ENCODE results near the gene MYBBP1A. TPM values are rescaled to one million over a fixed set of nuclear protein-coding genes. Genes with fewer than 3 reads are reported as not detected.

The MYBBP1A gene
- total RNA-seq, 4 donors from 2014 or later = 25.4 to 148 (median 81.5) TPM

- TF ChIP-seq POLR2A (IDR thresholded peaks at IDR 0.05) (no peak), POLR2AphosphoS5 (IDR thresholded peaks at IDR 0.05) (no peak), EP300 (IDR thresholded peaks at IDR 0.05; ENCODE audit: low read depth) (no peak), CTCF (IDR thresholded peaks at IDR 0.05) (no peak)
- Histone ChIP-seq H3K4me1 (no peaks in the 10 kb centered on the region), H3K4me3 (no peak overlapping the region), H3K9me3 (no peaks in the 10 kb centered on the region), H3K36me3 (peaks cover 0 to 45% (median 15%) of the 10 kb centered on the region in 4 donors), H3K27me3 (no peaks in the 10 kb centered on the region), H3K27ac (no peak overlapping the region)
- DNase-seq = no peak
- in situ Hi-C loops (cut with MboI; ENCODE audit: low pct_ligation_motif_present in 1 of 4, low pct_unique_long_range_greater_than_20kb in 1 of 4, low sequenced_read_pairs in 3 of 4) (no loop called here), intact Hi-C loops (cut with DNase I; ENCODE audit: low total_unique reads) (no loop called here)
- 94% methylated on average over 17 of the region's 18 CpGs; no CpG with 5 or more reads in 1 of the 2 donors for WGBS, 2 donors (ENCODE audit: low coverage in 1 of 2)
Observed at GRCh38 chr17:4548061-4548461, 7.1 kb downstream of the MYBBP1A start.

- in situ Hi-C loops (cut with MboI; ENCODE audit: low pct_ligation_motif_present in 1 of 4, low pct_unique_long_range_greater_than_20kb in 1 of 4, low sequenced_read_pairs in 3 of 4) = no loop called here
Observed at GRCh38 chr17:4547118-4547906, 7.9 kb downstream of the MYBBP1A start.

GRCh38 chr17:4545217-4545951, 9.8 kb downstream of the MYBBP1A start:
- H3K36me3 ChIP-seq = peaks cover 0 to 51% (median 10%) of the 10 kb centered on the region in 4 donors
- H3K27ac ChIP-seq = no peak overlapping the region
- no peaks in the 10 kb centered on the region for H3K9me3 ChIP-seq
- TF ChIP-seq CTCF (IDR thresholded peaks at IDR 0.05) (no peak), EP300 (IDR thresholded peaks at IDR 0.05; ENCODE audit: low read depth) (no peak), POLR2A (IDR thresholded peaks at IDR 0.05) (no peak), POLR2AphosphoS5 (IDR thresholded peaks at IDR 0.05) (no peak)
- WGBS, 2 donors (ENCODE audit: low coverage in 1 of 2) = 93 to 100% methylated on average over 1 to 32 of the region's 32 CpGs
- H3K4me3 ChIP-seq = no peak overlapping the region
- no peaks in the 10 kb centered on the region for H3K27me3 ChIP-seq
- no peaks in the 10 kb centered on the region for H3K4me1 ChIP-seq
- intact Hi-C loops (cut with DNase I; ENCODE audit: low total_unique reads) = no loop called here
- no peak for DNase-seq
- in situ Hi-C loops (cut with MboI; ENCODE audit: low pct_ligation_motif_present in 1 of 4, low pct_unique_long_range_greater_than_20kb in 1 of 4, low sequenced_read_pairs in 3 of 4) = no loop called here

More at GRCh38 chr17:4547118-4547906, 7.9 kb downstream of the MYBBP1A start:
- H3K9me3 ChIP-seq = no peaks in the 10 kb centered on the region
- no peak overlapping the region for H3K4me3 ChIP-seq
- TF ChIP-seq CTCF (IDR thresholded peaks at IDR 0.05) (no peak), EP300 (IDR thresholded peaks at IDR 0.05; ENCODE audit: low read depth) (no peak), POLR2A (IDR thresholded peaks at IDR 0.05) (no peak), POLR2AphosphoS5 (IDR thresholded peaks at IDR 0.05) (no peak)
- WGBS, 2 donors (ENCODE audit: low coverage in 1 of 2) = 90% methylated on average over 2 to 17 of the region's 17 CpGs
- no peak overlapping the region for H3K27ac ChIP-seq
- no peaks in the 10 kb centered on the region for H3K4me1 ChIP-seq
- no peak for DNase-seq
- peaks cover 0 to 51% (median 15%) of the 10 kb centered on the region in 4 donors for H3K36me3 ChIP-seq
- no peaks in the 10 kb centered on the region for H3K27me3 ChIP-seq
- intact Hi-C loops (cut with DNase I; ENCODE audit: low total_unique reads) = no loop called here

DNA sequence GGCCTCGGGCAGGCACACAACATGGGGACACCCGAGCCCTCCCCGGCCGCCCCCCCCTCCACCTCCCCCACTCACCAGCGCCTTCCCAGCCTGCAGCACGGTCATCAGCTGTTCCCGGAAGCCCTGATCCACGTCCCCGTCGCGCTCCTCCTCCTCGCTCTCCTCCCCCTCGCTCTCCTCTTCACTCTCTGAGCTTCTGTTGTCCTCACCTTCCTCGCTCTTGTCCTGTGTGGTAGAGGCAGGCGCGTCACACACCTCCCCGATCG, 10.3 kb downstream of the MYBBP1A start:
- no peaks in the 10 kb centered on the region for H3K27me3 ChIP-seq
- H3K36me3 ChIP-seq = peaks cover 0 to 51% (median 8%) of the 10 kb centered on the region in 4 donors
- DNase-seq = no peak
- H3K4me1 ChIP-seq = no peaks in the 10 kb centered on the region
- no peaks in the 10 kb centered on the region for H3K9me3 ChIP-seq
- 93 to 94% methylated on average over 3 to 15 of the region's 18 CpGs for WGBS, 2 donors (ENCODE audit: low coverage in 1 of 2)
- in situ Hi-C loops (cut with MboI; ENCODE audit: low pct_ligation_motif_present in 1 of 4, low pct_unique_long_range_greater_than_20kb in 1 of 4, low sequenced_read_pairs in 3 of 4) (no loop called here), intact Hi-C loops (cut with DNase I; ENCODE audit: low total_unique reads) (no loop called here)
- no peak overlapping the region for H3K27ac ChIP-seq
- H3K4me3 ChIP-seq = no peak overlapping the region
- TF ChIP-seq CTCF (IDR thresholded peaks at IDR 0.05) (no peak), POLR2AphosphoS5 (IDR thresholded peaks at IDR 0.05) (no peak), EP300 (IDR thresholded peaks at IDR 0.05; ENCODE audit: low read depth) (no peak), POLR2A (IDR thresholded peaks at IDR 0.05) (no peak)
